ENCODE data around the gene CABP1.
"Not testable (repeated sequence)": the region's sequence is repeated elsewhere in the genome, so short reads cannot be mapped to it uniquely, and the experiment has no call there.

CABP1 gene

GRCh38 chr12:120639771-120640721 is at the start of gene CABP1:
Gene CABP1 (plus strand): TSS chr12:120640626. CDS start chr12:120640686, 60 bp downstream.
- peak in 1 of 2 experiments; percentile 37 for DNase-seq

- DNase-seq, result no peak
These were observed 49.6 kb upstream of the CABP1 start for GRCh38 chr12:120590741-120591407.

- DNase-seq, result no peak
These were observed 48.0 kb upstream of the CABP1 start for GRCh38 chr12:120592121-120593049.

- no peak for DNase-seq
These were observed 43.5 kb upstream of the CABP1 start for GRCh38 chr12:120596901-120597300.

- DNase-seq, result no peak
These were observed 42.6 kb upstream of the CABP1 start for GRCh38 chr12:120597861-120598260.

GRCh38 chr12:120598674-120599463 is 41.6 kb upstream of the CABP1 start:
- DNase-seq, result no peak

- DNase-seq, result no peak
These were observed 40.5 kb upstream of the CABP1 start for GRCh38 chr12:120599672-120600552.

- not testable (repeated sequence) for DNase-seq
These were observed 38.0 kb upstream of the CABP1 start for GRCh38 chr12:120602416-120602815.

- no peak for DNase-seq
These were observed 29.9 kb upstream of the CABP1 start for GRCh38 chr12:120610560-120610959.

- not testable (repeated sequence) for DNase-seq
These were observed 28.9 kb upstream of the CABP1 start for GRCh38 chr12:120611534-120611933.

- DNase-seq, result no peak
These were observed 25.6 kb upstream of the CABP1 start for GRCh38 chr12:120614848-120615247.

- DNase-seq, result not testable (repeated sequence)
These were observed 23.2 kb upstream of the CABP1 start for GRCh38 chr12:120617193-120617592.

GRCh38 chr12:120617767-120618166 is 22.7 kb upstream of the CABP1 start:
- not testable (repeated sequence) for DNase-seq

- DNase-seq, result no peak
These were observed 21.3 kb upstream of the CABP1 start for GRCh38 chr12:120618954-120619615.

- no peak for DNase-seq
These were observed 19.8 kb upstream of the CABP1 start for GRCh38 chr12:120620624-120621023.

GRCh38 chr12:120625557-120626419 is 14.6 kb upstream of the CABP1 start:
- no peak for DNase-seq

- no peak for DNase-seq
These were observed 11.5 kb upstream of the CABP1 start for GRCh38 chr12:120628919-120629318.

- DNase-seq, result peak in 1 of 2 experiments; percentile 40
These were observed 10.1 kb upstream of the CABP1 start for GRCh38 chr12:120630104-120630892.

Measured in NCI-H446 (cell line).